ENCODE results near the gene TMOD3. TPM values are rescaled to one million over a fixed set of nuclear protein-coding genes. Genes with fewer than 3 reads are reported as not detected.

TMOD3 gene
- total RNA-seq, 1 donor from 2014 or later: 29.2 TPM

GRCh38 chr15:51939216-51939615 lies 109.8 kb downstream of the TMOD3 start:
- H3K27ac Mint-ChIP-seq (ENCODE audit: unreplicated experiment): no peak overlapping the region
- TF ChIP-seq CTCF (IDR thresholded peaks at IDR 0.05; ENCODE audit: partially characterized antibody, unreplicated experiment): no peak
- H3K4me1 Mint-ChIP-seq (ENCODE audit: low read depth, unreplicated experiment): no peaks in the 10 kb centered on the region
- no peak overlapping the region for H3K4me3 Mint-ChIP-seq (ENCODE audit: unreplicated experiment)
- no peaks in the 10 kb centered on the region for H3K27me3 Mint-ChIP-seq (ENCODE audit: unreplicated experiment)
- DNase-seq: no peak
- H3K36me3 Mint-ChIP-seq (ENCODE audit: unreplicated experiment): no peaks in the 10 kb centered on the region
- H3K9me3 Mint-ChIP-seq (ENCODE audit: unreplicated experiment): no peaks in the 10 kb centered on the region

GRCh38 chr15:51947124-51947523 lies 117.7 kb downstream of the TMOD3 start:
- no peak for DNase-seq
- H3K4me1 Mint-ChIP-seq (ENCODE audit: low read depth, unreplicated experiment): no peaks in the 10 kb centered on the region
- H3K4me3 Mint-ChIP-seq (ENCODE audit: unreplicated experiment): no peak overlapping the region
- no peaks in the 10 kb centered on the region for H3K27me3 Mint-ChIP-seq (ENCODE audit: unreplicated experiment)
- H3K9me3 Mint-ChIP-seq (ENCODE audit: unreplicated experiment): peaks cover 2% of the 10 kb centered on the region
- H3K36me3 Mint-ChIP-seq (ENCODE audit: unreplicated experiment): peaks cover 5% of the 10 kb centered on the region
- no peak for TF ChIP-seq CTCF (IDR thresholded peaks at IDR 0.05; ENCODE audit: partially characterized antibody, unreplicated experiment)
- no peak overlapping the region for H3K27ac Mint-ChIP-seq (ENCODE audit: unreplicated experiment)

- Mint-ChIP-seq H3K4me1 (ENCODE audit: low read depth, unreplicated experiment) (no peaks in the 10 kb centered on the region), H3K27me3 (ENCODE audit: unreplicated experiment) (no peaks in the 10 kb centered on the region), H3K36me3 (ENCODE audit: unreplicated experiment) (peaks cover 5% of the 10 kb centered on the region), H3K27ac (ENCODE audit: unreplicated experiment) (no peak overlapping the region), H3K9me3 (ENCODE audit: unreplicated experiment) (no peaks in the 10 kb centered on the region), H3K4me3 (ENCODE audit: unreplicated experiment) (no peak overlapping the region)
- no peak for DNase-seq
- no peak for TF ChIP-seq CTCF (IDR thresholded peaks at IDR 0.05; ENCODE audit: partially characterized antibody, unreplicated experiment)
Measured at GRCh38 chr15:51952805-51953204, 123.4 kb downstream of the TMOD3 start.

- no peak for TF ChIP-seq CTCF (IDR thresholded peaks at IDR 0.05; ENCODE audit: partially characterized antibody, unreplicated experiment)
- Mint-ChIP-seq H3K9me3 (ENCODE audit: unreplicated experiment) (no peaks in the 10 kb centered on the region), H3K4me1 (ENCODE audit: low read depth, unreplicated experiment) (no peaks in the 10 kb centered on the region), H3K4me3 (ENCODE audit: unreplicated experiment) (no peak overlapping the region), H3K36me3 (ENCODE audit: unreplicated experiment) (no peaks in the 10 kb centered on the region), H3K27me3 (ENCODE audit: unreplicated experiment) (no peaks in the 10 kb centered on the region), H3K27ac (ENCODE audit: unreplicated experiment) (no peak overlapping the region)
- no peak for DNase-seq
Measured at GRCh38 chr15:51955504-51955903, 126.1 kb downstream of the TMOD3 start.

Other genes with a start within 250 kb of the TMOD3 start
- 48.2 TPM for gene DMXL2, start 206.9 kb upstream of the TMOD3 start, total RNA-seq (ENCODE audit: unreplicated experiment)
- 219 TPM for gene SCG3, start 148.2 kb upstream of the TMOD3 start, total RNA-seq (ENCODE audit: unreplicated experiment)
- 0.78 TPM for gene LYSMD2, start 92.0 kb upstream of the TMOD3 start, total RNA-seq (ENCODE audit: unreplicated experiment)
- gene TMOD2, start 78.1 kb upstream of the TMOD3 start, total RNA-seq (ENCODE audit: unreplicated experiment): 75.0 TPM
- gene LEO1, start 142.1 kb downstream of the TMOD3 start, total RNA-seq (ENCODE audit: unreplicated experiment): 22.7 TPM
- 109 TPM for gene MAPK6, start 189.6 kb downstream of the TMOD3 start, total RNA-seq (ENCODE audit: unreplicated experiment)